Measurements from ENCODE around the gene LYRM1.

LYRM1 gene

GRCh38 chr16:20881503-20881878, 19.1 kb upstream of the LYRM1 start:
- Mint-ChIP-seq H3K9me3 (no peaks in the 10 kb centered on the region), H3K36me3 (ENCODE audit: low read depth) (peaks cover 36% of the 10 kb centered on the region), H3K4me3 (no peak overlapping the region), H3K4me1 (ENCODE audit: low read depth) (peaks cover 58% of the 10 kb centered on the region), H3K27me3 (no peaks in the 10 kb centered on the region), H3K27ac (no peak overlapping the region)
- DNase-seq = no peak

- H3K4me1 Mint-ChIP-seq (ENCODE audit: low read depth) = peaks cover 58% of the 10 kb centered on the region
- peak overlapping the region; percentile 45 for H3K27ac Mint-ChIP-seq
- DNase-seq = no peak
- no peak overlapping the region for H3K4me3 Mint-ChIP-seq
- no peaks in the 10 kb centered on the region for H3K9me3 Mint-ChIP-seq
- no peaks in the 10 kb centered on the region for H3K27me3 Mint-ChIP-seq
- peaks cover 41% of the 10 kb centered on the region for H3K36me3 Mint-ChIP-seq (ENCODE audit: low read depth)
These were observed 16.9 kb upstream of the LYRM1 start for GRCh38 chr16:20883554-20884239.

GRCh38 chr16:20884240-20884556, 16.4 kb upstream of the LYRM1 start:
- H3K4me1 Mint-ChIP-seq (ENCODE audit: low read depth) = peaks cover 53% of the 10 kb centered on the region
- no peak overlapping the region for H3K4me3 Mint-ChIP-seq
- no peak for DNase-seq
- H3K36me3 Mint-ChIP-seq (ENCODE audit: low read depth) = peaks cover 41% of the 10 kb centered on the region
- H3K27me3 Mint-ChIP-seq = no peaks in the 10 kb centered on the region
- H3K9me3 Mint-ChIP-seq = no peaks in the 10 kb centered on the region
- peak overlapping the region; percentile 45 for H3K27ac Mint-ChIP-seq

GRCh38 chr16:20886320-20886719, 14.3 kb upstream of the LYRM1 start:
- Mint-ChIP-seq H3K4me3 (no peak overlapping the region), H3K4me1 (ENCODE audit: low read depth) (peaks cover 42% of the 10 kb centered on the region), H3K36me3 (ENCODE audit: low read depth) (peaks cover 57% of the 10 kb centered on the region), H3K27me3 (no peaks in the 10 kb centered on the region), H3K27ac (no peak overlapping the region), H3K9me3 (no peaks in the 10 kb centered on the region)
- DNase-seq = no peak

- Mint-ChIP-seq H3K36me3 (ENCODE audit: low read depth) (peaks cover 63% of the 10 kb centered on the region), H3K9me3 (no peaks in the 10 kb centered on the region), H3K27ac (no peak overlapping the region), H3K4me1 (ENCODE audit: low read depth) (peaks cover 40% of the 10 kb centered on the region), H3K27me3 (no peaks in the 10 kb centered on the region), H3K4me3 (no peak overlapping the region)
- DNase-seq = no peak
These were observed 13.4 kb upstream of the LYRM1 start for GRCh38 chr16:20887207-20887606.

- Mint-ChIP-seq H3K4me1 (ENCODE audit: low read depth) (peaks cover 27% of the 10 kb centered on the region), H3K9me3 (no peaks in the 10 kb centered on the region), H3K4me3 (no peak overlapping the region), H3K27me3 (no peaks in the 10 kb centered on the region), H3K36me3 (ENCODE audit: low read depth) (peaks cover 66% of the 10 kb centered on the region), H3K27ac (no peak overlapping the region)
- no peak for DNase-seq
These were observed 10.8 kb upstream of the LYRM1 start for GRCh38 chr16:20889625-20890275.

- Mint-ChIP-seq H3K4me1 (ENCODE audit: low read depth) (peaks cover 30% of the 10 kb centered on the region), H3K9me3 (no peaks in the 10 kb centered on the region), H3K27me3 (no peaks in the 10 kb centered on the region), H3K4me3 (no peak overlapping the region), H3K36me3 (ENCODE audit: low read depth) (peaks cover 66% of the 10 kb centered on the region), H3K27ac (no peak overlapping the region)
- DNase-seq = no peak
These were observed 6.2 kb upstream of the LYRM1 start for GRCh38 chr16:20894388-20894787.

GRCh38 chr16:20897253-20897897, 3.2 kb upstream of the LYRM1 start:
- Mint-ChIP-seq H3K27ac (peak overlapping the region; percentile 22), H3K9me3 (no peaks in the 10 kb centered on the region), H3K36me3 (ENCODE audit: low read depth) (peaks cover 61% of the 10 kb centered on the region), H3K27me3 (no peaks in the 10 kb centered on the region), H3K4me3 (peak overlapping the region; percentile 13), H3K4me1 (ENCODE audit: low read depth) (peaks cover 45% of the 10 kb centered on the region)
- no peak for DNase-seq

GRCh38 chr16:20897922-20898321, 2.6 kb upstream of the LYRM1 start:
- Mint-ChIP-seq H3K9me3 (no peaks in the 10 kb centered on the region), H3K27me3 (no peaks in the 10 kb centered on the region), H3K4me1 (ENCODE audit: low read depth) (peaks cover 50% of the 10 kb centered on the region), H3K4me3 (peak overlapping the region; percentile 13), H3K27ac (peak overlapping the region; percentile 22), H3K36me3 (ENCODE audit: low read depth) (peaks cover 61% of the 10 kb centered on the region)
- DNase-seq = no peak

GRCh38 chr16:20899071-20899470, 1.5 kb upstream of the LYRM1 start:
- H3K4me3 Mint-ChIP-seq = peak overlapping the region; percentile 90
- DNase-seq = no peak
- no peaks in the 10 kb centered on the region for H3K9me3 Mint-ChIP-seq
- H3K4me1 Mint-ChIP-seq (ENCODE audit: low read depth) = peaks cover 61% of the 10 kb centered on the region
- H3K36me3 Mint-ChIP-seq (ENCODE audit: low read depth) = peaks cover 62% of the 10 kb centered on the region
- no peaks in the 10 kb centered on the region for H3K27me3 Mint-ChIP-seq
- peak overlapping the region; percentile 98 for H3K27ac Mint-ChIP-seq

GRCh38 chr16:20899477-20900298, 883 bp upstream of the LYRM1 start:
- Mint-ChIP-seq H3K4me3 (peak overlapping the region; percentile 90), H3K36me3 (ENCODE audit: low read depth) (peaks cover 62% of the 10 kb centered on the region), H3K9me3 (no peaks in the 10 kb centered on the region), H3K4me1 (ENCODE audit: low read depth) (peaks cover 67% of the 10 kb centered on the region), H3K27ac (peak overlapping the region; percentile 98), H3K27me3 (no peaks in the 10 kb centered on the region)
- no peak for DNase-seq

- Mint-ChIP-seq H3K9me3 (no peaks in the 10 kb centered on the region), H3K36me3 (ENCODE audit: low read depth) (peaks cover 58% of the 10 kb centered on the region), H3K4me3 (peak overlapping the region; percentile 90), H3K4me1 (ENCODE audit: low read depth) (peaks cover 72% of the 10 kb centered on the region), H3K27me3 (no peaks in the 10 kb centered on the region), H3K27ac (peak overlapping the region; percentile 98)
- DNase-seq = no peak
These were observed 481 bp downstream of the LYRM1 start for GRCh38 chr16:20901068-20901435.

GRCh38 chr16:20901436-20902112, 1.0 kb downstream of the LYRM1 start:
- peaks cover 56% of the 10 kb centered on the region for H3K36me3 Mint-ChIP-seq (ENCODE audit: low read depth)

GRCh38 chr16:20902426-20902825, 1.9 kb downstream of the LYRM1 start:
- Mint-ChIP-seq H3K36me3 (ENCODE audit: low read depth) (peaks cover 48% of the 10 kb centered on the region), H3K27me3 (no peaks in the 10 kb centered on the region), H3K27ac (peak overlapping the region; percentile 98), H3K9me3 (no peaks in the 10 kb centered on the region), H3K4me1 (ENCODE audit: low read depth) (peaks cover 66% of the 10 kb centered on the region), H3K4me3 (peak overlapping the region; percentile 90)
- DNase-seq = no peak

More at GRCh38 chr16:20901436-20902112, 1.0 kb downstream of the LYRM1 start:
- Mint-ChIP-seq H3K4me1 (ENCODE audit: low read depth) (peaks cover 74% of the 10 kb centered on the region), H3K27ac (peak overlapping the region; percentile 98), H3K4me3 (peak overlapping the region; percentile 90), H3K27me3 (no peaks in the 10 kb centered on the region), H3K9me3 (no peaks in the 10 kb centered on the region)
- DNase-seq = peak; percentile 45

Data from activated T-cell treated with anti-CD3 and anti-CD28 coated beads, Interleukin-2, amount 50 U/mL, for 24 hours (primary cell).